GM18505 (cell line): ENCODE data around the gene ARSG.
A peak's percentile ranks its signal among the peaks of the same experiment; 100 is the strongest.
"Not testable (repeated sequence)": the region's sequence is repeated elsewhere in the genome, so short reads cannot be mapped to it uniquely, and the experiment has no call there.

Source experiments
- ATAC-seq: cut with Tn5 transposase; IDR thresholded peaks from one replicate; pipeline ENCODE4 v1.9.1; 2021; ENCODE audit not compliant: unreplicated experiment
- POLR2A ChIP-seq: IDR thresholded peaks from 4 replicates; pipeline ENCODE4 v1.6.1; 2011; ENCODE audit warnings: borderline replicate concordance; ENCODE audit not compliant: insufficient read depth, insufficient read length; ENCODE audit errors: extremely low read depth

The ARSG gene

GRCh38 chr17:68260051-68260762 lies 31.1 kb upstream of the ARSG start:
- no peak for TF ChIP-seq POLR2A

GRCh38 chr17:68262467-68262866 lies 28.8 kb upstream of the ARSG start:
- not testable (repeated sequence) for ATAC-seq

More at GRCh38 chr17:68260051-68260762, 31.1 kb upstream of the ARSG start:
- no peak for ATAC-seq

- not testable (repeated sequence) for ATAC-seq
These were observed 28.1 kb upstream of the ARSG start for GRCh38 chr17:68263101-68263681.

DNA sequence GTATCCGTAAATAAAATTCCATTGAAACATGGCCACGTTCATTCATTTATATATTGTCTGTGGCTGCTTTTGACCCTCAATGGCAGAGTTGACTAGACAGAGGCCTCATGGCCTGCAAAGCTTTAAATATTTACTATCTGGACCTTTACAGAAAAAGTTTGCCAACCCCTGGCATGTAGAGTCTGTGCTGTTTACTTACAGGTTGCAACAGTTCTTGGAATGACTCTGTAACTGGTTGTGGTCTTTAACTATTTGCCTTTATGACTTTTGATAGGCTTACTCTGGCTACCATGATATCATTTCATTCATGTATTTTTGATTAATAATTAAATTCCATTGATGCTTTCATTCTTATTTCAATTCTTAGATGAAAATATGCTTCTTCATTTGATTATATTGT lies 25.5 kb upstream of the ARSG start:
- ATAC-seq, result not testable (repeated sequence)

DNA sequence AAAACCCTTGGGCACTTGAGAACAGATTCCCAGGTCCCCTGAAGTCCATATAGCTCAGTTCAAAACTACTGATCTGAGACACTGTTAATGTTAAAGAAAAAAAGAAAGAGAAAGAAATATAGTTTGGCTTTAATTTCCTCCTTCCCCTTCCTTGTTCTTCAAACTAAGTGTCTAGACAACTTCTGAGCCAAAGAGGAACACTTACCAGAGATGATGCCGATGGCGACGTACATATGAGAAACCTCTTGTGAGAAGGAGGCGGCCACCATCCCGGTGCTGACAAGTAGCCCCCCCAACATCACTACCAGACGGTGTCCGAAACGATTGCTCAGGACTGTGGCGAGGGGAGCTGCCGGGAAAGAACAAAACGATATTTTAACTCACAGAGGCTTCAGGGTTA lies 17.6 kb upstream of the ARSG start:
- TF ChIP-seq POLR2A, result no peak
- ATAC-seq, result no peak

DNA sequence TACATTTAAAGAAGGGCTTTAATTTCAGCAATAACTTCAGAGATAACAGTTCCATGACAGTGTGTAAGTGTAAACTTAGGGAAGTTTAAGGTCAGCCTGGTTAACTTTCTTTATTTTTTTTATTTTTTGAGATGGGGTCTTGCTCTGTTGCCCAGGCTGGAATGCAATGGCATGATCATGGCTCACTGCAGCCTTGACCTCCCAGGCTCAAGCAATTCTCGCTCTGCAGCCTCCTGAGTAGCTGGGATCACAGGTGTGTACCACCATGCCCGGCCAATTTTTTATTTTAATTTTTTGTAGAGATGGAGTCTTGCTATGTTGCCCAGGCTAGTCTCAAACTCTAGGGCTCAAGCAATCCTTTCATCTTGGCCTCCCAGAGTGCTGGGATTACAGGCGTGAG lies 15.0 kb upstream of the ARSG start:
- not testable (repeated sequence) for ATAC-seq

- ATAC-seq, result no peak
- TF ChIP-seq POLR2A, result no peak
These were observed 13.5 kb upstream of the ARSG start for GRCh38 chr17:68277807-68278206.

DNA sequence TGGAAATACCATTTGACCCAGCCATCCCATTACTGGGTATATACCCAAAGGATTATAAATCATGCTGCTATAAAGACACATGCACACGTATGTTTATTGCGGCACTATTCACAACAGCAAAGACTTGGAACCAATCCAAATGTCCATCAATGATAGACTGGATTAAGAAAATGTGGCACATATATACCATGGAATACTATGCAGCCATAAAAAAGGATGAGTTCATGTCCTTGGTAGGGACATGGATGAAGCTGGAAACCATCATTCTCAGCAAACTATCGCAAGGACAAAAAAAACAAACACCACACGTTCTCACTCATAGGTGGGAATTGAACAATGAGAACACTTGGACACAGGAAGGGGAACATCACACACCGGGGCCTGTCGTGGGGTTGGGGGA lies 9.3 kb upstream of the ARSG start:
- not testable (repeated sequence) for ATAC-seq

DNA sequence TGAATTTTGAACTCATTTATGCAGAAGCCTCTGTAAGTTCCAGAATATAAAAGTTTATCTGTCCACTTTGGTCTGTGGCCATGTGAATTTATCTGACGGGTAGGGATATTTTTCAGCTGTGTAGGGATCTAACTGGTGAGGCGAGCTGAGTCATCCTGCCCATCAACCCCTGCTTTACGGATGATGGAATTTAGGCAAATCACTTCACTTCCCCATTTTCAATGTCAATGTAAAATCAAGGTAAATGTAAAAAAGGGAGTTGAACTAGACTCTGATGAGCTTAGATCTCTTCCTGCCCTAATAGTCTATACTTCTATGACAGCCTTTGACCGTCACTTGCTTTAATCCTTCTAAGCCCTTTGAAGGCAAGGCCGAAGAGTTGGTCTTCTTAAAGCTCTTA lies 2.9 kb upstream of the ARSG start:
- ATAC-seq, result no peak
- TF ChIP-seq POLR2A, result no peak

DNA sequence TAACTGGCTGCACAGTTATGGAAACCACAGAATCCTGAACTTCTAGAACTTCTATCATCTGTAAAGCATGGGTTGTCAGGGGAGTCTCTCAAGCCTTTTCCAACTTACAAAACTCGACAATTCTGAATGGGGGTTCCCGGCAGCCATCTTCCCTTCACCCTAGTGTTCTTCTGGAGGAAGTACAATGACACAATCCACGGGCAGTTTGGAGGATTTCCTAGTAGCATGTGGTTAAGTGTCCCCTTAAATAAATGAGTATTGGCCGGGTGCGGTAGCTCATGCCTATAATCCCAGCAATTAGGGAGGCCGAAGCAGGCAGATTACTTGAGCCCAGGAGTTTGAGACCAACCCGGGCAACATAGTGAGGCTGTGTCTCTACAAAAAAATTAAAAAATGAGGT lies 2.5 kb upstream of the ARSG start:
- no peak for TF ChIP-seq POLR2A
- ATAC-seq, result no peak

GRCh38 chr17:68289473-68289872 lies 1.8 kb upstream of the ARSG start:
- ATAC-seq, result no peak
- TF ChIP-seq POLR2A, result no peak

DNA sequence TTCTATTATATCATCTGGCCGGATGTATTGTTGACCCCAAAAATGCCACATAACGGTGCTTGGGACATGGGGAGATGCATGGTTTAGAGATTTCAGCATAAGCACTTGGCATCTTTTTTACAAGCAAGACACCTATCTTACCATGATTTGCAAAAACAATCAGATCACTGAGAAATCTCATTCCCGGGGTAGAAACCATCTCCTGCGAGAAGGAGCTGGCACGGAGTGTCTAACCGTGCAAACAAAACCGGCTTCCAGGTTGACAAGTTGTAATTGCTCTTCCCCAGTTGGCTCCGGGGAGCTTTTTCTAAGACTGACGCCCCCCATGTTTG lies 1.4 kb upstream of the ARSG start:
- TF ChIP-seq POLR2A, result no peak
- no peak for ATAC-seq

DNA sequence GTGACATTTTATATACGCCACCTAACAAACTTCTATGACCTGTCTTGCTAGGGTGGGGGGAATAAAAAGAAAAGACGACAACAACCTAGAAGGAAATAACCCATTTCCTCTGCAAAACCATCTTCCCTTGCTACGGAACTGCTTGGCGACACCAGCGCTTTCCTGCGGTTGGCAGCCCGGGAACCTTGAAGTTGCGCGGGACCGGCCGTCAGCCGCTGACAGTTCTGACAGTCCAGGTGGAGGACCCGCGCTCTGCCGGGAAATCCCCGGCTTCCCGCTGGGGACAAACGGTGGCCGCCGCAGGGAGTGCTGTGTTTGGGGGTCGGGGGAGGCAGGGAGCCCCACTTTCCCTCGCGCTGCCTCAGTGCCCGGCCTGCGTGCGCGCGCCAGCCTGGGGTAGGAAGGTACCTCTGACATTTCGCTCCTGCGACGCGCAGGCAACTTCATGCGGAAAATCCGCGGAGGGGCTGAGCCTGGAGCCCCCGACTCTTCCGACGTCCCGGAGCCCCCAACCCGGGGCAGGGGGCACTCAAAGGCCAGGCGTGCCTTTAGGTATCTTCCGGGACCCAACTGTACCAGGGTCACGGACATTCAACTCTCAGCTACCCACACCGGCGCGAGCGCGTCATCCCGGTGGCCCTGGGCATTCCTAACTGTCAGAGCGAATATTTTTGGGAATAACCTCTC lies 884 bp upstream of the ARSG start:
- peak; percentile 27 for TF ChIP-seq POLR2A
- no peak for ATAC-seq

DNA sequence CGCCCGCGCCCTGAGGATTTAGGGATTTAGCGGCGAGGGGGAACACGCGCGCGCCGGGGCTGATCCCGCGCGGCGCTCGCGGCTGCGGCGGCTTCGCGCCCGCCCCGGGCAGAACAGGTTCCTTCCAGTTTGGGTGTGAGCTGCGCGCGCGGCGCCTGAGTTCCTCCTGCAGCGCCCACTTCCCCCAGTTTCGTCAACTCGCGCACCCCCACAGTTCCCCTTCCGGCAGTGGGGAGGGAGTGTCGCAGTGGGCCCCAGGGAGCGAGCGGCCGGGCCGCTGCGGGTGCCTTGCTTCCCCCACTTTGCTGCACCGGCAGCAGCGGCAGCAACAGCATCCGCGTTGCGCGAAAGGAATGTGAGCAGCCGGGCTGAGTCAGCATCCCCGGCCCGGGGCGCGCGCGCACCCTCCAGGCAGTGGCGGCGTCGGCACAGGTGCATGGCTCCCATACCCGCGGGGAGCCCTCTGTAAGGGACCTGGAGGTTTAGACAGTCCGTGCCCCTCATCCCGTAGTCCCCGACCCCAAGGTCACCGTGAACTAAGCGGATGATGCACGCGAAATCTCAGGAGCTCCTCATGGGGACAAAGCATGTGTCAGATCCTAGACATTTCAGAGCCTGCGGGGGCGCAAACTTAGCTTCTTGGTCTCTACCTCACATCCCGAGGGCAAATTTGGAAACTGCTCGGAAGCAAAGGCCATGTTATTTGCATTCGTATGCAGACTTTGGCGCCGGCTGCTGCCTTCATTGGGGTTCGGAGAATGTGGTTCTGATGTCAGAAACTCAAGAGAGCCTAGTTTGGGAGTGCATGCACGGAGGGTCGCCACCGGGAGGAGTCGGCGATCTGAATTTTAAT lies 767 bp downstream of the ARSG start:
- ATAC-seq, result peak; percentile 61
- TF ChIP-seq POLR2A, result peak; percentile 91
